RWPE1 (cell line): Measurements from ENCODE around the gene CFL1.
A peak's percentile ranks its signal among the peaks of the same experiment; 100 is the strongest.

Experiments used
- CTCF ChIA-PET: fragments of 350-600 bp; sonication (Branson Sonifier 250); formaldehyde crosslinking; extraction: SDS; loops from one replicate; lab custom pipeline; 2021; lab: Yijun Ruan, JAX
- POLR2A ChIA-PET: fragments of 400-600 bp; formaldehyde crosslinking; extraction: SDS; loops from one replicate; lab custom pipeline; 2020; ENCODE audit warnings: antibody characterized with exemption; ENCODE audit not compliant: low non-redundant PET; lab: Yijun Ruan, JAX
- DNase-seq: peaks from one replicate; pipeline ENCODE4 v3.0.0; 2012; ENCODE audit warnings: low spot score
- H3K27ac ChIP-seq: fragments of 450-650 bp; 2 replicates; pipeline ENCODE4 v1.5.1; 2017
- TF ChIP-seq, protein P1 (sequence below): fragments of 450-650 bp; conservative IDR thresholded peaks from 2 replicates; pipeline ENCODE4 v1.5.1; 2017; ENCODE audit warnings: low read depth, mild to moderate bottlenecking

Gene CFL1

DNA sequence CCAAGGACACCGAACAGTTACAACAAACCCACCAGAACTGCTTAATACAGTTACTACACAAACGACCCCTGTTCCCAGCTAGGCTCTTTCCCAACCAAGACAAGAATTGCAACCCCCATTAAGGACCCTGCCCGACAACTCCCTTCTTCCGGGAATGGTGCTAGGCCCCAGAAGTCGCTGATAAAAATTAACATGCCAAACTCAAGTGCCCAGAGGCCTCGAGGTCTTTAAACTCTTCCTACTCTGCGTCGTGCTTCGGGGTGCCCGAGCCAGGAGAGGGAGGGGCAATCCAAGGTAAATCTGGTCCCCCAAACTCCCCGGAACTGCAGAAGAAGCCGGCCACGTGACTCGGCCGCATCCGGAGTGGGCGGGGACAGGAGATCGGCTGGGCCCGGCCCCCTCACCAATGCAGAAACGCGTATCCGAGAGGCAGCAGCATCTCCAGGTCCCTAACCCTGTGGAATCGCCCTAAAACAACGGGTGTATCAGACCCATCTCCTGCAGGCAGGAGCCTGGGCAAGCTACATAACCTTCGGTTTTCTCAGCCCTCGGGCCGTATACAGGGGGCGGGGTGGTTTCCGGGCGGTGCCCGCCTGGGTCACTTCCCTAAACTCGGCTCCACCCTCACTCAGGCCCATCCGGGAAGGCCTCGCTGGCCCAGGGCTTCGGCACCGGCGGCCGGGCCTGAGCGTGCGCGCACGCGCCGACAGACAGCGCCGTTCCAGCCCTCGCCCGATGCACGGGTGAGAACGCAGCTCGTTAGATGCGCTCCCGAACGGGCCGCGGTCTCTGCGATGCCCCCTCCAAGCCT lies 1.1 kb downstream of the CFL1 start:
- TF ChIP-seq, protein P1, sequence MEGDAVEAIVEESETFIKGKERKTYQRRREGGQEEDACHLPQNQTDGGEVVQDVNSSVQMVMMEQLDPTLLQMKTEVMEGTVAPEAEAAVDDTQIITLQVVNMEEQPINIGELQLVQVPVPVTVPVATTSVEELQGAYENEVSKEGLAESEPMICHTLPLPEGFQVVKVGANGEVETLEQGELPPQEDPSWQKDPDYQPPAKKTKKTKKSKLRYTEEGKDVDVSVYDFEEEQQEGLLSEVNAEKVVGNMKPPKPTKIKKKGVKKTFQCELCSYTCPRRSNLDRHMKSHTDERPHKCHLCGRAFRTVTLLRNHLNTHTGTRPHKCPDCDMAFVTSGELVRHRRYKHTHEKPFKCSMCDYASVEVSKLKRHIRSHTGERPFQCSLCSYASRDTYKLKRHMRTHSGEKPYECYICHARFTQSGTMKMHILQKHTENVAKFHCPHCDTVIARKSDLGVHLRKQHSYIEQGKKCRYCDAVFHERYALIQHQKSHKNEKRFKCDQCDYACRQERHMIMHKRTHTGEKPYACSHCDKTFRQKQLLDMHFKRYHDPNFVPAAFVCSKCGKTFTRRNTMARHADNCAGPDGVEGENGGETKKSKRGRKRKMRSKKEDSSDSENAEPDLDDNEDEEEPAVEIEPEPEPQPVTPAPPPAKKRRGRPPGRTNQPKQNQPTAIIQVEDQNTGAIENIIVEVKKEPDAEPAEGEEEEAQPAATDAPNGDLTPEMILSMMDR = no peak
- ChIA-PET CTCF (no interaction called here), POLR2A (no interaction called here)
- DNase-seq = no peak
- H3K27ac ChIP-seq = peak overlapping the region; percentile 98

DNA sequence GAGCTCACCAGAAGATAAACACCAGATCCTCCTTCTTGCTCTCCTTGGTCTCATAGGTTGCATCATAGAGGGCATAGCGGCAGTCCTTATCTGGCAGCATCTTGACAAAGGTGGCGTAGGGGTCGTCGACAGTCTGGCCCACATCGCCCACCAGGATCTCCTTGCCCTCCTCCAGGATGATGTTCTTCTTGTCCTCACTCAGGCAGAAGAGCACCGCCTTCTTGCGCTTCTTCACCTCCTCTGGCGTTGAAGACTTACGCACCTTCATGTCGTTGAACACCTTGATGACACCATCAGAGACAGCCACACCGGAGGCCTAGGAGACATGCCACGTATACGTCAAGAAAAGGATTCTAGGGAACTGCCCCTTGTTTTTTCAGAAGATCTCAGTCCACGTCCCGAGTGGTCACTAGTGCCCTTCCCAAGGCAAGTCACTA lies 2.0 kb downstream of the CFL1 start:
- H3K27ac ChIP-seq = peak overlapping the region; percentile 12; the same call in 1 of the 2 replicates
- POLR2A ChIA-PET = no interaction called here
- no peak for DNase-seq
- CTCF ChIA-PET = no interaction called here
- TF ChIP-seq, protein P1 = no peak

DNA sequence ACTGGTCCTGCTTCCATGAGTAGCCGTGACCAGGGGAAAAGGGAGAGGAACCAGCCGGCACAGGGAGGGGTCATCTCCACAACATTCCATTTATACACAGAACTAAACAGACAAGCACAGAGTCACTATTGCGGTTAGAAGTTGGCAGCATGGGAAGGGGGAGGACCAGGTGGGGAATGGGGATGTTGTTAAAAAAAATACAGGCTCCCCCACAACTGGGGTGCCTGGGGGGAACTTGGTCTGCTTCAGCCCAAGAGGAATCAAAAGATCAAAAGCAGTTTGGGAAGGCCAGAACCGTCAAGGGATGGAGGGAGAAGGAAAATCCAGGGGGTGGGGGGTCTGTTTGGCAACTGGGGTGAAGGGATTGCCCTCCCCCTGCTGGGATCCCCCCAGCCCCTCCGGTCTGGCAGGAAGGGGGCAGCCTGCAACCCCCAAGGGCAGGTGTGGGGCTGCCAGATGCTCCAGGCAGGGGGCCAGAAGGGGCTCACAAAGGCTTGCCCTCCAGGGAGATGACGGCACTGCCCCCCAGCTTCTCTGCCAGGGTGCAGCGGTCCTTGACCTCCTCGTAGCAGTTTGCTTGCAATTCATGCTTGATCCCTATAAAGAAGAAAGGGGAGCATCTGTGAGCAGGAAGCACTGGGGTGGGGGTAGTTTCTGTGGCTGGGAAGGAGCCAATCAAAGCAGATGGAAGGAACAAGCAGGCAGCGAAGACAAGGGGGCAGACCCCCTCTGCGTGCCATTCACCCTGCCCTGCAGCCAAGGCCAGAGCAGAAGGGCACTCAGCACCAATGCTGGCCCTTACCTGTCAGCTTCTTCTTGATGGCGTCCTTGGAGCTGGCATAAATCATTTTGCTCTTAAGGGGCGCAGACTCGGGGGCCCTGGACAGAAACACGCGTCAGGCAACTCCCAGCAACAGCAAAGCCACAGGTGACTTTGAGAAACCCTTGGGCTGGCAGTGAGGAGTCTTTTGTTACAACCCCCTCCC lies 2.8 kb downstream of the CFL1 start:
- H3K27ac ChIP-seq = peak overlapping the region; percentile 12; the same call in 1 of the 2 replicates
- DNase-seq = no peak
- ChIA-PET CTCF (no interaction called here), POLR2A (no interaction called here)
- TF ChIP-seq, protein P1 = no peak

DNA sequence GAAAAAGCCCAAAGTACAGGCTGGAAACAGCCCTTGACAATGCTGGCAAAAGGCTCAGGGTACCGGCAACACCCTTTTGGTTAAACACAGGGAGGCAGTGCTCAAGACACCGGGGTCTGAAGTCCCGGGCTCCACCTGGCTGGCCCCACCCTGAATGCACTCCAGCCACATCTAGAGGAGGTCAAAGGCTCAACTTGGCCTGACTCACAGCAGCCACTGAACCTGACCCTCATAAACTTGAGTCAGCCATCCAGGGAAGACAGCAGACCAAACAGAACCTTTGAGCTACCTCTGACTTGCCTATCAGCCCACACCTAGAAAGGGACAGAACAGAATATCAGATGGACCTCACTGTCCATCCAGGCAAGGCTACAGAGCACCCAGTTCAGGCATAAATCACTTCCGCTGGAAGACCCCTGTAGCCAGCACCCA lies 3.8 kb downstream of the CFL1 start:
- DNase-seq = no peak
- ChIA-PET POLR2A (no interaction called here), CTCF (interaction anchor here (0.6 kb wide), 1 partner anchor 623 kb away, joined by 3 read pairs; no protein-coding TSS in a partner anchor)
- peak overlapping the region; percentile 39 for H3K27ac ChIP-seq
- TF ChIP-seq, protein P1 = no peak

DNA sequence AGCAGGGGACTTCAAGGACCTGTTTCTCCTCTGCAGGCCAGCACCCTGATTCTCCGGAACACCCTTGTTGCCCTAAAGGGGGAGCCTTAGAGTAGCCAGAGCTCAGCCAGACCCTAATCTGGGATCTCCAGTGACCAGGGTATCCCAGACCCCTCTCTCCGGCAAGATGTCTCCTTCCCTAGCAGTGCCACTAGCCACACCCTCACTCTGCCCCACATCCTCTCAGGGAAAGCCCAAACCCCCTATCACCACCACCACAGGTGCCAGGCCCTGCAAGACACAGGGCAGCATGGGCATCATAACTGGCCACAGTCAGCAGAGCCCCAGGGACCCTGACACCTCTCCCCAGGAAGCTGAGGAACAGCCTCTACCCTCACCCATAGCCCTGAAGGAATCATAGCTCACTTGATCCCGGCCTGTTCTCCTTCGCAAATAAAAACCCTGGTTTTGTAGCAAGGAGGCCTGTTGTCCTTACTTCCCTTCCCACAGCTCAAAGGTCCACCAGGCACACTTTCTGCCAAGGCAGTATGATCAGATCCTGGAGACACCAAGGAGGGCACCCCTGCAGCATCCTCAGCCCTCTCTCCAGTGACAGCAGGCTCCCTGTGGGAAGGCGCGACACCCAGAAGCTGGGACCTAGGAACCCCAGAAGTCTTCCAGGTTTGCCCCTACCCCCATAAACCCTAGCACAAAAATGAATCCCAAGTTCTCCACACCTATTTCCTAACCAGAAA lies 4.6 kb downstream of the CFL1 start:
- H3K27ac ChIP-seq = peak overlapping the region; percentile 39
- ChIA-PET POLR2A (no interaction called here), CTCF (interaction anchor here (0.5 to 0.6 kb wide), 3 partner anchors 130 to 622 kb away, joined by 3 read pairs; no protein-coding TSS in a partner anchor)
- TF ChIP-seq, protein P1 = no peak
- DNase-seq = no peak
